Vagina (tissue), 2 donors: Measurements from ENCODE around the gene PTGDS.

Experiments
- POLR2A ChIP-seq, 2 donors: fragments of 450-650 bp; IDR thresholded peaks; one replicate each; pipeline ENCODE4 v1.6.1; 2017; ENCODE audit warnings: antibody characterized with exemption in 2 of 2, mild to moderate bottlenecking in 2 of 2, moderate library complexity in 2 of 2
- TF ChIP-seq, protein P1 (sequence below), 3 experiments: fragments of 450-650 bp in 2 of 3; fragments of 200-600 bp in 1 of 3; sonication (generic) in 1 of 3; IDR thresholded peaks; one replicate each; pipeline ENCODE4 v1.5.1; 2017 to 2019; ENCODE audit warnings: antibody characterized with exemption in 3 of 3, mild to moderate bottlenecking in 2 of 3, moderate library complexity in 2 of 3

GRCh38 chr9:136981588-136982231, 4.4 kb downstream of the PTGDS start:
- TF ChIP-seq, protein P1, sequence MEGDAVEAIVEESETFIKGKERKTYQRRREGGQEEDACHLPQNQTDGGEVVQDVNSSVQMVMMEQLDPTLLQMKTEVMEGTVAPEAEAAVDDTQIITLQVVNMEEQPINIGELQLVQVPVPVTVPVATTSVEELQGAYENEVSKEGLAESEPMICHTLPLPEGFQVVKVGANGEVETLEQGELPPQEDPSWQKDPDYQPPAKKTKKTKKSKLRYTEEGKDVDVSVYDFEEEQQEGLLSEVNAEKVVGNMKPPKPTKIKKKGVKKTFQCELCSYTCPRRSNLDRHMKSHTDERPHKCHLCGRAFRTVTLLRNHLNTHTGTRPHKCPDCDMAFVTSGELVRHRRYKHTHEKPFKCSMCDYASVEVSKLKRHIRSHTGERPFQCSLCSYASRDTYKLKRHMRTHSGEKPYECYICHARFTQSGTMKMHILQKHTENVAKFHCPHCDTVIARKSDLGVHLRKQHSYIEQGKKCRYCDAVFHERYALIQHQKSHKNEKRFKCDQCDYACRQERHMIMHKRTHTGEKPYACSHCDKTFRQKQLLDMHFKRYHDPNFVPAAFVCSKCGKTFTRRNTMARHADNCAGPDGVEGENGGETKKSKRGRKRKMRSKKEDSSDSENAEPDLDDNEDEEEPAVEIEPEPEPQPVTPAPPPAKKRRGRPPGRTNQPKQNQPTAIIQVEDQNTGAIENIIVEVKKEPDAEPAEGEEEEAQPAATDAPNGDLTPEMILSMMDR (IDR thresholded peaks at IDR 0.05) = no peak
- no peak for TF ChIP-seq POLR2A (IDR thresholded peaks at IDR 0.05)
